Dermis blood vessel endothelial cell (primary cell): Measurements from ENCODE around the gene DBN1. TPM values are rescaled to one million over a fixed set of nuclear protein-coding genes. Genes with fewer than 3 reads are reported as not detected.
A peak's percentile ranks its signal among the peaks of the same experiment; 100 is the strongest.
"Not testable (repeated sequence)": the region's sequence is repeated elsewhere in the genome, so short reads cannot be mapped to it uniquely, and the experiment has no call there.

Source experiments
- DNase-seq: peaks from one replicate; pipeline ENCODE4 v3.0.0; 2010
- total RNA-seq: library from RNA; depleted of rRNA; stranded (reverse); fragments of >200 nt; gene quantifications from 2 replicates; pipeline ENCODE4 v1.2.3, GENCODE V29; 2014

Gene DBN1
- total RNA-seq, 1 donor from 2014 or later: 147 TPM

- no peak for DNase-seq
Measured at GRCh38 chr5:177429248-177430040, 44.0 kb downstream of the DBN1 start.

- no peak for DNase-seq
Measured at GRCh38 chr5:177428574-177429217, 44.7 kb downstream of the DBN1 start.

- DNase-seq: no peak
Measured at GRCh38 chr5:177427919-177428573, 45.4 kb downstream of the DBN1 start.

GRCh38 chr5:177427211-177427822 is 46.1 kb downstream of the DBN1 start:
- peak; percentile 22 for DNase-seq

- DNase-seq: no peak
Measured at GRCh38 chr5:177426566-177427210, 46.7 kb downstream of the DBN1 start, which contains the start of gene GRK6. Gene GRK6, plus strand, starts transcription at chr5:177426676. Its CDS starts 170 bp downstream, at chr5:177426846.

GRCh38 chr5:177425801-177426565 is 47.5 kb downstream of the DBN1 start:
- DNase-seq: peak; percentile 100

- DNase-seq: no peak
Measured at GRCh38 chr5:177425196-177425800, 48.1 kb downstream of the DBN1 start.

- no peak for DNase-seq
Measured at GRCh38 chr5:177423671-177424070, 49.8 kb downstream of the DBN1 start.

GRCh38 chr5:177421062-177421798 is 52.2 kb downstream of the DBN1 start:
- no peak for DNase-seq

GRCh38 chr5:177420472-177420871 is 53.0 kb downstream of the DBN1 start:
- not testable (repeated sequence) for DNase-seq

- DNase-seq: no peak
Measured at GRCh38 chr5:177419046-177419445, 54.4 kb downstream of the DBN1 start.

- not testable (repeated sequence) for DNase-seq
Measured at GRCh38 chr5:177417081-177417480, 56.4 kb downstream of the DBN1 start.

GRCh38 chr5:177414481-177414880 is 59.0 kb downstream of the DBN1 start:
- DNase-seq: no peak

- no peak for DNase-seq
Measured at GRCh38 chr5:177412603-177413233, 60.7 kb downstream of the DBN1 start.

GRCh38 chr5:177410575-177410974 is 62.9 kb downstream of the DBN1 start:
- DNase-seq: no peak

GRCh38 chr5:177409043-177409801 is 64.2 kb downstream of the DBN1 start, which contains the start of gene F12:
Gene F12, minus strand, starts transcription at chr5:177409564. Its CDS starts 37 bp downstream, at chr5:177409527.
- DNase-seq: no peak
